ENCODE measurements around the gene MRPL32.

MRPL32 gene

DNA sequence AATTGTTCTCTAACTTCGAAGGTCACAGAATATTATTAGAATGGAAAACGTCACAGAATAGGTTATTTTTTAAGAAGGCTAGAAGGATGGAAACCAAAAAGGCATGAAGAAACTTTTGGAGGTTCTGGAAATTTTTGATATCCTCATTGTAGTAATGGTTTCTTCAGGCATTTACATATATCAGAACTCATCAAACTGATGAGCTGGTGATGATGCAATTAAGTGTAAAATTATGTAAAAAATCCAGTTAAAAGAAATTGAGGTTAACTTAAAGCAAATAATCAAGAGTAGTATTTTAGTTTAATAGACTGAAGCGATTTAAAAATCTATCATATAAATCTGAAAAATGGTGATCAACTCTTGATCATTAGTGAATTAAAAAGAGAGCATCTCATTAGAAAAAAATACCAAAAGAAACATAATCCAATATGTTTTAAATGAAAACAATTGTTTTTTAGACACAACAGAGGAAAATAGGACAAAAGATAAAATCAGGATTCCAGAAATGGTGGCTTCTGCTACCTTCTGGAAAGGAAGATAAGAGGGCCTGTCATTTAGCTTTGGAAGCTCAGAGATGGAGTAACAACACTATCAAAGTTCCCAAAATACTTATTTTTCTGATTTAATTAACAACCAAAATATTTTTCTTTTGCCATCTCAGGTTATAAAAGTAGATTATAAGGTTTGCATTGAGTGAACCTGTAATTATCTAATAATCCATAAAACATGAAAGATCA is 10.0 kb upstream of the MRPL32 start:
- Mint-ChIP-seq H3K4me1 (no peaks in the 10 kb centered on the region), H3K27me3 (ENCODE audit: low read depth) (no peaks in the 10 kb centered on the region), H3K27ac (peak overlapping the region in 1 of 3 experiments; percentile 58), H3K9me3 (no peaks in the 10 kb centered on the region), H3K36me3 (ENCODE audit: low read depth) (peaks cover 75% of the 10 kb centered on the region), H3K4me3 (no peak overlapping the region)
- no peak for TF ChIP-seq CTCF (IDR thresholded peaks at IDR 0.05; ENCODE audit: unreplicated experiment in 3 of 3)

DNA sequence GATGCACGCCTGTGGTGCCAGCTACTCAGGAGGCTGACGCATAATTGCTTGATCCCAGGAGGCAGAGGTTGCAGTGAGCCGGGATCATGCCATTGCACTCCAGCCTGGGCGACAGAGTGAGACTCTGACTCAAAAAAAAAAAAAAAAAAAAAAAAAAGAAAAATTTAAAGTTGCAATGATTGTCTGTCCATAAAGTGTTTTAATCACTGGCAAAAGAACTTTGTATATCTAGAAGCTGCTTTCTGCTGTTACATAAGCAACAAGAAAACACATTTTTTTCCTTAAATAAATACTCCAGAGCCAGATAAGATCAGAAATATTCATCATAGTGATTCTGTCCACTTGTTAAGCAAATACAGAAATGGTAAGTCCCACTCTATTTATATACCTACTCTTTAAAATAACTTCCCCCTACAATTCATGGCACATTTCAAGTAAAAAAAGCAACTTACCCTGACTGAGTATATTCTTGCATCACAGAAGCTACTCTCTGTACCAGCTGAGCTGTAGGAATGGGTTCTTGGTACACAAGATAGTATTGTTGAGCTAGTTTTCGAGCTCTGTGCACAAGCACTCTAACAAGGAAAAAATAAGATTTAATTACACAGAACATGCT is 7.8 kb upstream of the MRPL32 start:
- TF ChIP-seq CTCF (IDR thresholded peaks at IDR 0.05; ENCODE audit: unreplicated experiment in 3 of 3) = no peak
- Mint-ChIP-seq H3K27ac (peak overlapping the region; percentile 28 to 54 (median 48)), H3K27me3 (ENCODE audit: low read depth) (no peaks in the 10 kb centered on the region), H3K9me3 (no peaks in the 10 kb centered on the region), H3K4me3 (no peak overlapping the region), H3K36me3 (ENCODE audit: low read depth) (peaks cover 65% of the 10 kb centered on the region), H3K4me1 (peaks cover 7% of the 10 kb centered on the region)

GRCh38 chr7:42925630-42926029 is 6.5 kb upstream of the MRPL32 start:
- H3K4me1 Mint-ChIP-seq = peaks cover 15% of the 10 kb centered on the region
- no peak overlapping the region for H3K4me3 Mint-ChIP-seq
- peak overlapping the region in 1 of 3 experiments; percentile 80 for H3K27ac Mint-ChIP-seq
- no peak for TF ChIP-seq CTCF (IDR thresholded peaks at IDR 0.05; ENCODE audit: unreplicated experiment in 3 of 3)
- H3K27me3 Mint-ChIP-seq (ENCODE audit: low read depth) = no peaks in the 10 kb centered on the region
- H3K9me3 Mint-ChIP-seq = no peaks in the 10 kb centered on the region
- H3K36me3 Mint-ChIP-seq (ENCODE audit: low read depth) = peaks cover 53% of the 10 kb centered on the region

DNA sequence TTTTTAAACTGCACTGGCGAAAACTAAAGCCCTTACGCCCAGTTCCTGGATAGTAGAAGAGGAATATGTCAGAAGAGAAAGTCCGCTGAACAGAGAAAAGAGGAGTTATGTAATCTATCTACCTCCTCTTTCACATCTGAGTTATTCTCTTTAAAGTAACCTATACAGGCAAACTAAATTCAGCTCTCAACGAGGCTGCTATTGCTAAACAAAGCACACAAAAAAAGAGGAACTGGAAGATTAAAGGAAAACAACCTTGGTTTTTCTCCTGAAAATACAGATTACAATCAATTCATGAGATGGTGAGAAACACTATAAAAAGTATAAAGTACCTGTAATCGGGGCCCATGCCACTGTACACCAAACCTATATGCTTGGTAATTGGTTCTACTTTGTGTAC is 6.0 kb upstream of the MRPL32 start:
- TF ChIP-seq CTCF (IDR thresholded peaks at IDR 0.05; ENCODE audit: unreplicated experiment in 3 of 3) = no peak
- H3K27me3 Mint-ChIP-seq (ENCODE audit: low read depth) = no peaks in the 10 kb centered on the region
- H3K4me1 Mint-ChIP-seq = peaks cover 21% of the 10 kb centered on the region
- H3K36me3 Mint-ChIP-seq (ENCODE audit: low read depth) = peaks cover 47% of the 10 kb centered on the region
- peak overlapping the region in 1 of 3 experiments; percentile 50 for H3K27ac Mint-ChIP-seq
- no peak overlapping the region for H3K4me3 Mint-ChIP-seq
- no peaks in the 10 kb centered on the region for H3K9me3 Mint-ChIP-seq

DNA sequence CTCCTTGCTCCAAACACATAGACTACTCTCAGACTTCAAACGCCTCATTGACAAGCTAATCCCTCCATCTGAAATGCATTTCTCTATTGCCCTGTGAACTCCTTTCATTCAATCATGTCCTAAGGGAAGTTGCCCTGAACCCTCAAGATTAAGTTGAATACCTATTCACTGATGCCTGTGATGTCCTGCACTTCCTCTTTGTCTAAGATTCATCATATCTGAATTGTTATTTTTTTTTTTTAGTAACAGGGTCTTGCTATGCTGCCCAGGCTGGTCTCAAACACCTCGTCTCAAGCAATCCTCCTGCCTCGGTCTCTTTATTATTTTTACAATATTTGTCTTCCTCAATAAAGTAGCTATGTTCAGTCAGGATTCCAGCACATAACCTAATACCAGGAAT is 3.4 kb upstream of the MRPL32 start:
- TF ChIP-seq CTCF (IDR thresholded peaks at IDR 0.05; ENCODE audit: unreplicated experiment in 3 of 3) = no peak
- Mint-ChIP-seq H3K9me3 (no peaks in the 10 kb centered on the region), H3K4me1 (peaks cover 36% of the 10 kb centered on the region), H3K4me3 (no peak overlapping the region), H3K27ac (peak overlapping the region in 1 of 3 experiments; percentile 6), H3K27me3 (ENCODE audit: low read depth) (no peaks in the 10 kb centered on the region), H3K36me3 (ENCODE audit: low read depth) (peaks cover 24% of the 10 kb centered on the region)
